ENCODE data around the gene DIDO1.

Gene DIDO1

GRCh38 chr20:62829231-62830230 lies 96.8 kb downstream of the DIDO1 start:
- DNase-seq, result no peak

GRCh38 chr20:62828511-62829230 lies 97.6 kb downstream of the DIDO1 start:
- DNase-seq, result no peak

GRCh38 chr20:62828051-62828450 lies 98.3 kb downstream of the DIDO1 start:
- no peak for DNase-seq

Data from KG1 (cell line).